Cardiac ventricle fibroblast (primary cell): ENCODE results near the gene MRGPRX2. TPM values are rescaled to one million over a fixed set of nuclear protein-coding genes. Genes with fewer than 3 reads are reported as not detected.

Source experiments
- total RNA-seq: library from RNA; depleted of rRNA; stranded (reverse); fragments of >200 nt; gene quantifications from 2 replicates; pipeline ENCODE4 v1.2.3, GENCODE V29; 2015

The MRGPRX2 gene
- not detected in 2 replicates for total RNA-seq

DNA sequence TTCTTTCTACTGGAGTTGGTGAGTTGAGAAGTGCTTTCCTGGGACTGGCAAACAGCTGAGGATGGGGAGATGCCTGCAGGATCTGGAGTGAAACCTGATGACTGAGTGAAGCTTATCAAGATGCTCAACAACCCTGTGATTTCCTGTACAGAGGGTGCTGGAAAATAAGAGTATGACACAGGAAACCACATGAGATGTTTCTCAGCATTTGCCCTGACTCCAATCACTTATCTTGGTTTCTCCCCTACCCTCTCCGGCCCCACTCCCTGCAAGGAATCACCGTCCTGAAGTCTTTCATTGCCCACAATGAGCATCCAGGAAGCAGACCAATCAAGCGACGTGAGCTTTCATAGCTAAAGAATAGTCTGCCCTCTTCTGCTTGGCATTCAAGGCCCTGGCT lies at the start of gene MRGPRX2:
Gene MRGPRX2, minus strand, starts transcription at position 89 of the 400 bp plus-strand sequence. CDS start 4,315 bp downstream, outside the sequence.

Other genes with a start within 250 kb of the MRGPRX2 start
- gene MRGPRX1, start 121.3 kb downstream of the MRGPRX2 start, total RNA-seq = not detected in 2 replicates
- 5.0 and 5.3 TPM in 2 replicates for gene ZDHHC13, start 56.5 kb upstream of the MRGPRX2 start, total RNA-seq
- not detected in 2 replicates for gene CSRP3, start 141.3 kb upstream of the MRGPRX2 start, total RNA-seq
- 0.05 and 0.56 TPM in 2 replicates for gene E2F8, start 180.2 kb upstream of the MRGPRX2 start, total RNA-seq